ENCODE data around the gene SLC25A42. TPM values are rescaled to one million over a fixed set of nuclear protein-coding genes. Genes with fewer than 3 reads are reported as not detected.
A peak's percentile ranks its signal among the peaks of the same experiment; 100 is the strongest.

Gene SLC25A42
- total and polyA plus RNA-seq, 2 of the 4 experiments (the other 2 are of a cell fraction): 2.0 to 9.9 TPM

- Histone ChIP-seq H3K18ac (ENCODE audit: low read depth, low read length) (no peak overlapping the region), H2AK9ac (replicated peaks; ENCODE audit: low read depth, low read length, poor library complexity) (no peak overlapping the region), H3K27me3 (ENCODE audit: control insufficient read depth, insufficient read depth, low read length) (no peaks in the 10 kb centered on the region), H3K9me1 (ENCODE audit: insufficient read depth, low read length) (peaks cover 7% of the 10 kb centered on the region; the same call in 1 of the 2 replicates), H3K4ac (ENCODE audit: low read depth, low read length) (peak overlapping the region; percentile 36; the same call in 1 of the 2 replicates), H2BK20ac (ENCODE audit: low read depth, low read length) (no peak overlapping the region), H2AK5ac (ENCODE audit: low read depth, low read length) (no peak overlapping the region), H3K14ac (replicated peaks; ENCODE audit: low read depth, low read length) (0 out of 2 replicates have a peak overlapping the region, but pooled peaks have one; percentile 13), H2BK5ac (ENCODE audit: low read depth, low read length, poor library complexity, severe bottlenecking) (no peak overlapping the region), H3K27ac (ENCODE audit: insufficient read depth, low read length) (no peak overlapping the region), H3K36me3 (ENCODE audit: control insufficient read depth, insufficient read depth, low read length) (peaks cover 19% of the 10 kb centered on the region), H4K91ac (ENCODE audit: insufficient read depth, low read depth, low read length) (no peak overlapping the region), H2AFZ (replicated peaks; ENCODE audit: low read length, poor library complexity) (no peak overlapping the region), H3K4me2 (ENCODE audit: low read depth, low read length) (peak overlapping the region; percentile 56), H3K4me1 (ENCODE audit: control insufficient read depth, insufficient read depth, low read length) (peaks cover 6% of the 10 kb centered on the region), H4K8ac (ENCODE audit: low read depth in 2 of 2, low read length in 2 of 2) (no peak overlapping the region), H2BK120ac (ENCODE audit: low read depth, low read length) (no peak overlapping the region), H3K9ac (ENCODE audit: low read depth, low read length) (no peak overlapping the region), H2BK15ac (ENCODE audit: low read depth, low read length) (no peak overlapping the region), H3K79me1 (ENCODE audit: low read depth in 1 of 2, low read length in 2 of 2) (peaks cover 37 to 73% of the 10 kb centered on the region in 2 experiments), H3K4me3 (ENCODE audit: insufficient read depth, low read depth, low read length) (no peak overlapping the region), H4K5ac (ENCODE audit: low read depth, low read length) (no peak overlapping the region), H3K9me3 (ENCODE audit: control insufficient read depth, insufficient read depth, low read length) (no peaks in the 10 kb centered on the region), H3K56ac (ENCODE audit: extremely low read depth, insufficient read depth, low read length) (no peak overlapping the region), H4K20me1 (ENCODE audit: insufficient read depth, low read length) (peaks cover 21% of the 10 kb centered on the region), H3K23ac (ENCODE audit: low read depth, low read length) (no peak overlapping the region)
- ATAC-seq (ENCODE audit: low read depth) (no peak), DNase-seq (no peak)
- no TSS peak for BruUV-seq (replicated peaks)
- in situ Hi-C loops (cut with MboI; ENCODE audit: low sequenced_read_pairs): no loop called here
- intact Hi-C loops (cut with micrococcal nuclease): no loop called here
- WGBS, 2 experiments (ENCODE audit: extremely low coverage in 2 of 2, insufficient read length in 1 of 2): no CpG with 5 or more reads among the region's 5 CpGs
- CTCF ChIA-PET: no interaction called here
- dilution Hi-C loops (cut with HindIII; ENCODE audit: low sequenced_read_pairs, unreplicated experiment): no loop called here
- TF ChIP-seq MXI1 (IDR thresholded peaks at IDR 0.05; ENCODE audit: borderline replicate concordance, low read depth, low read length) (no peak), CEBPB (IDR thresholded peaks at IDR 0.05; ENCODE audit: low read depth, low read length) (no peak), BHLHE40 (IDR thresholded peaks at IDR 0.05; ENCODE audit: low read depth, low read length) (no peak), RFX5 (IDR thresholded peaks at IDR 0.05; ENCODE audit: low read depth, low read length) (no peak), POLR2A (IDR thresholded peaks at IDR 0.05; ENCODE audit: low read depth, low read length) (no peak), CTCF (conservative IDR thresholded peaks at IDR 0.05; ENCODE audit: low read depth, low read length) (no peak), NFE2L2 (IDR thresholded peaks at IDR 0.05; ENCODE audit: low read depth, low read length) (no peak), RAD21 (IDR thresholded peaks at IDR 0.05; ENCODE audit: low read length) (no peak), CHD1 (IDR thresholded peaks at IDR 0.05; ENCODE audit: low read depth, low read length) (no peak), ELK1 (IDR thresholded peaks at IDR 0.05; ENCODE audit: borderline replicate concordance, low read depth, low read length) (no peak), FOS (IDR thresholded peaks at IDR 0.05; ENCODE audit: low read depth, low read length) (no peak)
- POLR2A ChIA-PET (ENCODE audit: unreplicated experiment): interaction anchor here (0.8 kb wide), 1 partner anchor 11 kb away, joined by 8 read pairs; no protein-coding TSS in a partner anchor
Observed at GRCh38 chr19:19031891-19032290, 31.9 kb upstream of the SLC25A42 start.
